NCI-H1092 (cell line): Measurements from ENCODE around the gene GALT.
"Not testable (repeated sequence)": the region's sequence is repeated elsewhere in the genome, so short reads cannot be mapped to it uniquely, and the experiment has no call there.

Source experiments
- DNase-seq: peaks from one replicate; lab custom pipeline; 2025; lab: John Stamatoyannopoulos, UW

GALT gene

GRCh38 chr9:34627716-34628655 lies 18.5 kb upstream of the GALT start:
- no peak for DNase-seq

- DNase-seq, result peak; percentile 40
These were observed 17.6 kb upstream of the GALT start, which contains the start of gene ARID3C for GRCh38 chr9:34628656-34629490. Gene ARID3C, minus strand, starts transcription at chr9:34629066. Its CDS starts 1,052 bp downstream, at chr9:34628014.

GRCh38 chr9:34629491-34629808 lies 17.0 kb upstream of the GALT start:
- DNase-seq, result no peak

- no peak for DNase-seq
These were observed 15.9 kb upstream of the GALT start for GRCh38 chr9:34630402-34631154.

GRCh38 chr9:34633166-34633565 lies 13.3 kb upstream of the GALT start:
- DNase-seq, result no peak

GRCh38 chr9:34633851-34634550 lies 12.5 kb upstream of the GALT start:
- peak; percentile 57 for DNase-seq

GRCh38 chr9:34634551-34635248 lies 11.8 kb upstream of the GALT start:
- DNase-seq, result no peak

GRCh38 chr9:34635556-34635955 lies 10.9 kb upstream of the GALT start:
- no peak for DNase-seq

GRCh38 chr9:34636791-34637355 lies 9.6 kb upstream of the GALT start:
- DNase-seq, result no peak

- peak; percentile 94 for DNase-seq
These were observed 8.9 kb upstream of the GALT start, which contains the start of gene SIGMAR1 for GRCh38 chr9:34637356-34638137. Gene SIGMAR1, minus strand, starts transcription at chr9:34637787. Its CDS starts 90 bp downstream, at chr9:34637697.

GRCh38 chr9:34638138-34638445 lies 8.4 kb upstream of the GALT start:
- DNase-seq, result no peak

GRCh38 chr9:34639322-34639721 lies 7.2 kb upstream of the GALT start:
- not testable (repeated sequence) for DNase-seq

- DNase-seq, result no peak
These were observed 3.8 kb upstream of the GALT start for GRCh38 chr9:34642679-34643078.

- DNase-seq, result no peak
These were observed 1.6 kb upstream of the GALT start for GRCh38 chr9:34644766-34645314.

GRCh38 chr9:34647084-34647403 lies 569 bp downstream of the GALT start:
- no peak for DNase-seq

GRCh38 chr9:34647651-34648050 lies 1.2 kb downstream of the GALT start:
- DNase-seq, result no peak

GRCh38 chr9:34648673-34649072 lies 2.2 kb downstream of the GALT start:
- DNase-seq, result no peak

GRCh38 chr9:34650816-34651215 lies 4.3 kb downstream of the GALT start:
- DNase-seq, result no peak

- no peak for DNase-seq
These were observed 4.8 kb downstream of the GALT start for GRCh38 chr9:34651321-34651720.
